NCI-H2081 treated with DMSO at 0.1 percent for 48 hours (cell line): ENCODE measurements around the gene UBE2O.

Experiments used
- DNase-seq: peaks from one replicate; lab custom pipeline; 2025; lab: John Stamatoyannopoulos, UW

The UBE2O gene

DNA sequence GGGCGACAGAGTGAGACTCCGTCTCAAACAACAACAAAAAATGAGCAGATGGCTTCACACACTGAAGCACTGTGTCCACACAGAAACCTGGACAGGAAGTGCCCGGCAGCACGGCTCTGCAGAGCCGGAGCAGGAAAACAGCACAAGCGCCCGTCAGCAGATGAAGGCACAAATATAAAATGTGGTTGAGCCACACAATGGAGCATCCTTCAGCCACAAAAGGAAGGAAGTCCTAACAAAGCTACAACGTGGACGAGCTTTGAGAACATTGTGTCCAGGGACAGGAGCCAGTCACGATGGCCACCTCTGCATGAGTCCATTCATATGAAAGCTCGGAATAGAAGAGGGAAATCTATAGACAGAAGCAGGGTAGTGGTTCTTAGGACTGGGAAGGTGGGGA is 32.6 kb upstream of the UBE2O start:
- DNase-seq: no peak

DNA sequence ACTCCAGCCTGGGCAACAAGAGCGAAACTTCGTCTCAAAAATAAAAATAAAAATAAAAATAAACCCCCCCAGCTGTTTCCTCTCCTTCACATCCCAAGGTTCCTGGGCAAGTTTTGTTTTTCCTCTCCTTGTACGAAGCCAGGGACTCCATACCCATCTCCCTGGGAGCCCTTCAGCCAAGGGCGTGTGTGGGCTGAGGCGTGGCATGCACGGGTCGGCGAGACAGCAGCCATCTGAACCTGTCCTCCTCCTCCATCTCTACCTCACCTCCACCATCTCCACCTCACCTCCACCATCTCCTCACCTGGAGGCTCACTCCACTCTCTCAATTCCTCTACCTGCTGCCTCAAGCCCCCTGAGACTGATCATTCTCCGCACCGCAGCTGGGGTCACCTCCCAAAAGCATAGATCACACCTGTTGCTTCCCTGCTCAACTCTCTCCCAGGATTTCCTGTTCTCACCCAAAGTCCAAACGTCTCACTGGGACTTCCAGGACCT is 31.3 kb upstream of the UBE2O start:
- DNase-seq: no peak

DNA sequence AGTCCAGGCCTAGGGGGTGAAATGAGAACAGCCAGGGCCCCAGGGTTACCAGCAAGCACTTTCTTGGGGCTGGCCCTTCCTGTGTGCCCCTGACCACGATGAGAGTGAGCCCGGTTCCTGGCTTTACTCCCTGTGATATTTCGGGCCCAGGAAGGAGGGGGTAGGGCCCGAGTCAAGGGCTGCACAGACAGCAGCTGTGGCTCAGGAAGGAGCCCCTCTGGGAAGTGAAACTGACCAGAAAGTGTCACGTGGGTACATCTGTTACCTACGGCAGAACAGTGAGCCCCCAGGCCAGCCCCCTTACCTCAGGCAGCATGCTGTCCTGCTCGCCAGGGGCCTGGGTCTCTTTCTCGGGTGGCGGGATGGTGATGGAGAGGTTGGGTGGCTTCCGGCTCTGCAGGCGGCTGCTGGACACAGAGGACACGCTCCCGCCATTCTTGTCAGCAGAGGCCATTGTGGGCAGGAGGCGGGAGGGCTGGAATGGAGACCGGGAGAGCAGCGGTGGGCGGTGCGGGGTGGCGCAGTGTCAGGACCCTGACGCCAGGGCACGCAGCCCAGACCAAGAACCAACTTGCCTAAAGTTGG is 28.2 kb upstream of the UBE2O start:
- no peak for DNase-seq

DNA sequence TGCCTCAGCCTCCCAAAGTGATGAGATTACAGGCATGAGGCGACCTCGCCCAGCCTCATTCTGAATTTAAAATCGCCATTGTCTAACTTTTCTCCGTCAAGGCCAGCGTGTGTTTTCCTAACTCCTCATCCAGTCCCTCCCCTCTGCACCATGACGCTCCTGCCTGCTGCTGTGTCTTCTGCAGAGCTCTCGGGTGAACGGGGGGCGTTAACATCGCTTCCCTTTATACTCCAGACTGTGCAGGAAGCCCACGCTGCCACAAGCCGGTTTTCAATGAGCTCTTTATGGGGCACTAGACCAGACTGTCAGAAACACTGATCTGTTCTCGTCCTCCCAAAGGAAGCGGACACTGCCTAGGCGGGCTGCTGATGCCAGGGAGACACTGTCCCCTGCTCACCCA is 27.7 kb upstream of the UBE2O start:
- DNase-seq: no peak

DNA sequence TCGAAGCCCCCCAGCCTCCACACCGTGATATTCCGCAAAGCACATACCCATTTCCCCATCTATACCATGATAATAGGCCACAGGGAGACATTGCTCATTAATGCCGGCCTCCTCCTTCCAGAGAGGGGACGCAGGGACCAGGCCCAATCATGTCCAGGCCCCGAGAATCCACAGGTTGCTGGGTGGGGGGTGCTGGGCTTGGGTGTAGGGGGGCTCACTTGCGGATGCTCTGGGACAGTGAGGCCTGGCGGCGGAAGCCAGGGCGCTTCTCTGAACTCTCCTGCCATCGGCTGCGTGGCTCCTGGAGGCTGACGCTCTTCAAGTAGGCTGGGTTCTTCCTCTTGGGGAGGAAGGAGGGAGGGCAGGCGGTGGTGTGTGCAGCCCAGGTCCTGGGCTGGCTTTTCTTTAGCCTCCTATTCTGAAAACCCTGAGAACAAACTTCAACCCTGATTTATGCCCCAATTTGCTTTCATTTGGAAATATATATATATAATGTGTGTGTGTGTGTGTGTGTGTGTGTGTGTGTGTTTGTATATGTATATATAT is 26.6 kb upstream of the UBE2O start:
- no peak for DNase-seq

DNA sequence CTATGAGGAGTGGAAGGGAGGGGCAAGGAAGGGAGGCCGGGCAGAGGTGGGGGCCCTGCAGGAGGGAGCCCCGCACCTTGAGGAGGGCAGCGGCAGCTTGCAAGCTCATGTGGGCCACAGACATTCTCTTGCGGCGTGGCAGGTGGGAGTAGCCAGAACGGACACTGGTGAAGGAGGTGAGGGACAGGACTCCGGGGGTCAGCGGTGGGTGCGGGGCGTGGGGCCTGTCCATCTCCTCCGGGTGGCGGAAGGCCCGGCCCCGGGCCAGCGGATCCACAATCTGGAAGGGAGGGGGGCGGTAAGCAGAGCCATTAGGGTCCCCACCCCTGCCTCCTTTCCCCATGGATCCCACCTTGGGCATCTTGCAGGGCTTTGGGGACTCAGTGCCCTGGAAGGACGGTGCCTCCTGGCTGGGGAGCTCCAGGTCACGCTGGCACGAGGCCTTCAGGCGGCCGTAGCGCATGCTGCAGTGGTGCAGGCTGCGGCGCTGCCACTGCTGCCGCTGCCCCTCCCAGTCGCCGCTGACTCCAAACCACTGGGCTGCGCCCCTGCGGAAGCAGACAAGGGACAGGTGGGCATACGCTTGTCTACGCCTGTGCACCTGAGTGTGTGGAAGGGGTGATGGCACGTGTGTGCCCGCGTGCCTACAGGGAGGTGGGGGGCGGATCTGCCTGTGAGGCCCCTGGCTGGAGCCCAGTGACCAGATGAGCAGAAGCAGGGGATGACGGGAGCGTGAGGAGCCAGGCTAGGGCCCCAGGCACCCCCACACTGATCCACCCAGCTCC is 26.0 kb upstream of the UBE2O start:
- DNase-seq: no peak

DNA sequence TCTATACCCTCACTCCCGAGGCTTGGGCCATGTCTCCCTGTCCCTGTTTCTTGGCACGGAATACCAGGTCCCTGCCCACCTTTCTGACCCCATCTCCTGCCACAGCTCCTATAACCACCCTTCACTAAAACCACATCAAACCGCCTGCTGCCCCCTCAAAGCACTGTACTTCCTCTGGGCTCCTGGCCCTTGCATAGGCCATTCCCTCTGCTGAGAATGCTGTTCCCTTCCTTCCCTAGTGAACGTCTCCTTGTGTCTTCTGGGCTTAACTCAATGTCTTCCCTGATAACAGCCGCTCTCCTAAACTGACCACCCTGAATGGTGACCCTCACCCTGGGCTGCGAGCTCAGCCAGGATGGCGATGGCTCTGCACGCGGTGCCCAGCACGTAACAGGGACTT is 25.1 kb upstream of the UBE2O start:
- DNase-seq: no peak

DNA sequence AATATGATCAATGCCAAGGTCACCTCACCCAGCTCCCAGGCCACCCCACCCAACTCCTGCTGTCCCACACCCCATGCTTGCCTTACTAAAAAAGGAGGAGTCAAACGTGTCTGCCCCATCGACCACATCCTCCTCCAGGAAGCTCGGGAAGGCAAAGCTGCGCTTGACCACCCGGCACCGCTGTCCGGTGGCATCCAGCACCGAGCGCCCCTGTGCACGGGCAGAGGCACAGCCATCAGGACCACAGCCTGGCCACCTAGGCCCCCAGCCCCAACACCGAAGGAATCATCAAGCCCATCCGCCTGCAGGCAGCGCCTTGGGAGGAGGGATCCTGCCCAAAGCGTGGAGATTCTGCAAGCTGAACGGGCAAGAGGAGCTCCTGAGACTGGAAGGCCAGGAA is 24.6 kb upstream of the UBE2O start:
- no peak for DNase-seq

DNA sequence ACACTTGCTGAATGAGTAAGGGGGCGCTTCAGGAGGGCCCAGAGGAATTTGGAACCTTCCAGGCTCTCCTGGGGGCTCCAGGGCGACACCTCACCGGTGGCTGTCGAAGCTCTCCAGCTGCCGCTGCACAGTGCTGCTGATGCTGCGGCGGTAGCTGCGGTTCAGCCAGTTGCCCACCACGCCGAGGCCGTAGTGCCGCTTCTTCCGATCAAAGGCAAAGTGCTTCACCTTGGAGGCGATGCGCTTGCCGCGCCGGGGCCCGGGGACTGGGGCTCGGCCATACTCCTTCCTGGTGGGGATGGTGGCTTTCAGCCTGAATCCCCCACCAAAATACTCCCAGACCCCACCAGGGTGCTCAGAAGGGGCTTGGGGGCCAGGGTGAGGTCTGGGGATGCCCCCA is 23.8 kb upstream of the UBE2O start:
- DNase-seq: no peak

DNA sequence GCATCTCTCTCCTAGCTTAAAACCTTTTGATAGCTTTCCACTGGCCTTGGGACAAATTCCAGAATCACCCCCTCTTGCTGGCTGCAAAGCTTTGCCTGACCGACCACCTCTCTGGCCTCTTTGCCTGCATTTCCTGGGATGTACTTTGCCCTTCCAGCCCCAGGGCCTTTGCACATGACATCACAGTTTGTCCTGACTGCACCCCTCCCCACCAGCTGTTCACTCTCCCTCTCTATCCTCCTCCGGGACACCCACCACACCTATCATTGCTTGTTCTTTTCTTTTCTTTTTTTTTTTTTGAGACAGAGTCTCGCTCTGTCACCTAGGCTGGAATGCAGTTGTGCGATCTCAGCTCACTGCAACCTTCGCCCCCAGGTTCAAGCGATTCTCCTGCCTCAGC is 22.4 kb upstream of the UBE2O start:
- no peak for DNase-seq

DNA sequence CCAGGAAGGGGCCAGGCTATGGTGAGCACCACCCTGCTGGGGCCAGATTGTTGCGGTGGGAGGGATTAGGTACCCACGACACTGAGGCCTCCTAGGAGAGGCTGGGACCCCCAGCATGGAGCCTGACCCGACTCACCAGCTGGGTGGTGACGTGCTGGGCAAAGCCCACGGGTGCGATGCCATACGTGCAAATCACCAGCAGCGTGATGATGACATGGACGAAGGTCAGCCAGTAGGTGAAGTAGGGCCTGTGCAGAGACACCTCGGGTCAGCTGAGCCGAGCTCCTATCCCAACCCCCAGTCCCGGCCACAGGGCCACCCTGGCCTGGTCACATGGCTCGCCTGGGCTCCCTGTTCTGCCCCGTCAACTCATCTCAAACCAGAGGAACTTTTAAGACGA is 21.9 kb upstream of the UBE2O start:
- DNase-seq: no peak

DNA sequence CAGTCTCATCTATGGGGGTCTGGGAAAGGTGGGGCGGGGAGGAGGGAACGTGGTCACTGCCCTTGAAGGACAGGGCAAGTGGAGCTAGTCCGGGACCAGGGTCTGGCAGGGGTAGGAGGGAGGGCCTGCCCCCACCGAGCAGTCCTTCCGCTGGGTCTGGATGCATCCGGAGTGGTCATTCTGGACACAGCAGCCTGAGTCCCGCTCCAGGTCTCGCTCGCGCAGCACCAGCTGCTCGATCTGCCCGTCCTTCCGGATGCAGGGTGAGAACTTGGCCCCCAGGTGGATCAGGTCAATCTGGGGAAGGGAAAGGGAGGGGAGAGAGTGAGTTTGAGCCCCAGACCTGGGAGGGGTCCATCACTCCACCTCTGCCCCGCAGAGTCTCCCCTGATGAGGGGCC is 21.3 kb upstream of the UBE2O start:
- DNase-seq: no peak

DNA sequence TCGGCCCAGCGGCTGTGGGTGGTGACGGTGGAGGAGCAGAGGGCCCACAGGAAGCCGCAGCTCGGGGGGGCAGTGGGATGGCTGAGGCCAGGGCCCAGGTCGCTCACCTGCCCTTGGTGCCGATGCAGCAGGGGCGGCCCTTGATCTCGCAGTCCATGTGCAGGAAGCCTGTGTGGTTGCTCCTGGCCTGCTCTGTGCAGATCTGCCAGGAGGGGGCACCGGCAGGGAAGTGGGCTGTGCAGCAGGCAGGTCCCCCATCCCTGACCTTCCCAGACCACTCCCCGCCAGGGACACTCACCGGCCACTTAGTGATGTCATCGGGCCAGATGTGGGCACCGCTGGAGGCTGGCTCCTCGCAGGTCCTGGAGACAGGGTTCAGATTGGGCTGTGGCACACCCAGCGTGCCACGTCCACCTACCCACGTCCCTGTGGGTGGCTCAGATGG is 20.6 kb upstream of the UBE2O start:
- DNase-seq: no peak

DNA sequence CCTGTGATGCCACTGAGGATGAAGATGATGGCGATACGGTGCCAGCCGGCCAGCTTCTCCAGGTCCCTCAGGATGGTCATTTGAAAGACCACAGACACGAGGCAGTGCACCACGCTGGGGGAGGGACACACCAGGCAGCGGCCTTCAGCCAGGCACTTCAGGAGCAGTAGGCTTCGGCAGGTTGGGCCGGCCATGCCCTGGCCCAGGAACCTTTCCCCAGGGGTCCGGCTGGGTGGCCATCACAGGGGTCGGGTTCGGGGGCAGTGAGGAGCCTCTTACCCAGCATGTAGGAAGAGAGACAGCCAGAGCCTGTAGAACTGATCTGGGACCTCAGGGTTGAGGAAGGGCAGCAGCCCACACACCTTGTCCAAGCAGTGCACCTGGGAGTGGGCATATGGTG is 19.8 kb upstream of the UBE2O start:
- no peak for DNase-seq

DNA sequence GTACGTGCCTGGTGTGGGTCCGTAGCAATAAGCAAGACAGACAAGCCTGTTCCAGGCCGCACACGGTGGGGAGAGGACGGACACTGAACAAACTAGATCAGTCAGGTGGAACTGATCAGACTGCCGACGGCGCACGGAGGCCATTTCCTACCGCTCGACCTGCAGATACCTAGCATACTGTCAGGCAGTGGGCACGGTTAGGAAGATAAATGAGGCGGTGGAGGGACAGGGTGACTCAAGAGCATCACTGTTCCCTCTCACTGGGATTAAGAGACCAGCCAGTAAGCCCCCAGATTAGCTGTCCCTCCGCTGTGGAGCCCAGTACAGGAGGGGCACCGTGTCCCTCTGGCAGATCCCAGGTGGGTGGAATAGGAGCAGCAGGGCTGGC is 19.3 kb upstream of the UBE2O start:
- no peak for DNase-seq

DNA sequence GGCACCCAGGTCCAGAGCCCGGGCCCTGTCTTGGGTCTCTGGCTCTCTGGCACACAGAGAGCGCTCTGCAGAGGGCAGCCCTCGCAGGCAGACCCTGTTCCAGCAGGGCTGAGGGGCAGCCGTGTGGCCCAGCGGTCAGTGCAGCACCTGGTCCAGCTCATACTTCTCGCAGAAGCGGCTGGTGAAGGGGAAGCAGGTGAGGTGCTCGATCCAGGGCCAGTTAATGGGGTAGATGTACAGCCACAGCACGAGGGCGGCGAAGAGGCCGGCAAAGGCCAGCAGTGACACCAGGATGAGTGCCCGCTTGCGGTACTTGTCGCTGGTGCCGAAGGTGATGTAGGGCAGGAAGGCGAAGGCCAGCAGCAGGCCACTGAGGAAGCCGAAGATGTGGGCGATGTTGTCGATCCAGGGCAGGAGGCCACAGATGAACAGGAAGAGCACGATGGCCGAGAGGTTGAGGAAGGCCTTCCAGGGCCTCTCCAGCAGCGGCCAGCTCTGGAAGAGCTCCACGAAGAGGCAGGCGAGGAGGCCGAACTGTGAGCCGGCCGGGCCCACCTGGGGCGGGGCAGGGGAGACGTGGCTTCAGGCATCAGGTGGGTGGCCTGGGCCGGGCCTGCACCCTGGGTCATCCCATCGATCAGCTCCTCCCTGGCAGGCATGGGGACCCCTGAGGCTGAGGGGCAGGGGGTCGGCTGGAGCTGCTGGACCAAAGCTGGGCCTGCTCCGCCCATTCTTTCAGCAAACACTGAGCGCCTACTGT is 18.7 kb upstream of the UBE2O start:
- DNase-seq: no peak

DNA sequence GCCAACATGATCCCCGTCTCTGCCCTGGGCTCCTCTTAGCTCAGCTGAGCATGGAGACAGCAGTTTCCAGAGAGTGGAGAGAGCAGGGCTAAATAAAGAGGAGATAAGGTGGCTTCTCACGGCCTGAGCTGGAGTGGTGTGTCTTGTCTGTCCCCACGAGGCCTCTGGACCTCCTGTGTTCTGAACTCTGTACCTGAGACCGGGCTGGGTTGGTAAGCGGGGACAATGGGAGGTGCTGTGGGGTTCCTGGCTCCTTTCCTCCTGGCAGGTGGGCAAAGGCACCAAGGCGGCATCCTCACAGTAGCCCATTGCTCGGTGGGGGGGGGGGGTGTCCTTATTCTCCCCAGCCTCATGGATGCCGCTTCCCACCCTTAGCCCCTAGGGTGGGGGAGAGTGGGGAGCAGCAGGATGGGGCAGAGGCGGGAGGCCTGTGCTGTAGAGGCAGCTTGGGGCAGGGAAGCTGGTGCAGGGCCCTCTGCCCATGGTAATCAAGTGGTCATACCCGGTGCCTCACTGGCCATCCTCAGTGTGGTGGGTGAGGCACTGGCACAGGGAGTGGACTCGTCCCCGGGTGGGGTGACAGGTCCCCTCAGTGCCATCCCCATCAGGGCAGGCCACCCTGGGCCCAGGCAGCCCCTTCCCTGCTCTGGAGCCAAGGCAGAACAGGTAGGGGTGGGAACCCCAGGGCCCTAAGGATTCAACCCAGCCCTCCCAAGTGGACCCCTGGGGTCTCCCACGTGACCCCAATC is 17.2 kb upstream of the UBE2O start:
- DNase-seq: no peak

DNA sequence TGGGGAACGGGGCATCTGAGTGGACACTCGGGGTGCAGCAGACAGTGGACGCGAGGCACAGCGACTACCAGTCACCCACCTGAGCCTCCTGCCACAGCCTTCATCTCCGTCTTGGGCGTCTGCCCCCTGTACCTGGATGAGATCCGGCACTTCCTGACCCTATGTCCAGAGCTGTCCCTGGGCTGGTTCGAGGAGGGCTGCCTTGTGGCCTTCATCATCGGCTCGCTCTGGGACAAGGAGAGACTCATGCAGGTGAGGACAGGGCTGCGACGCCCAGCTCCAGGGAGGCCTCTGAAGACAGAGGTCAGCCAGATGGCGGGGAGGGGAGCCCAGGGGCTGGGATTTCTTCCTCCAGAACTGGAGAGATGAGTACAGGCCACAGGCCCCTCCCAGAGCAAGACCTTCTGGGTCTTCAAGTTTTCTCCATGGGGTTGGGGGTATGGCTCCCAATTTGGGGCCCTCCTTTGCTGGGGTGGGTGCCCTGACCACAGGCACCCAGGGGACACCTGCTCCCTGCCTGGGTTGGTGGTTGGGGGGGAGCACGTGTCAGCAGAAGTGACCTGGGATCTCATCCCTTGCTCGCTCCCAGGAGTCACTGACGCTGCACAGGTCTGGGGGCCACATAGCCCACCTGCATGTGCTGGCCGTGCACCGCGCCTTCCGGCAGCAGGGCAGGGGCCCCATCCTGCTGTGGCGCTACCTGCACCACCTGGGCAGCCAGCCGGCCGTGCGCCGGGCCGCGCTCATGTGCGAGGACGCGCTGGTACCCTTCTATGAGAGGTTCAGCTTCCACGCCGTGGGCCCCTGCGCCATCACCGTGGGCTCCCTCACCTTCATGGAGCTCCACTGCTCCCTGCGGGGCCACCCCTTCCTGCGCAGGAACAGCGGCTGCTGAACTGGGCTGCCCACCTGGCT is 16.4 kb upstream of the UBE2O start:
- no peak for DNase-seq

DNA sequence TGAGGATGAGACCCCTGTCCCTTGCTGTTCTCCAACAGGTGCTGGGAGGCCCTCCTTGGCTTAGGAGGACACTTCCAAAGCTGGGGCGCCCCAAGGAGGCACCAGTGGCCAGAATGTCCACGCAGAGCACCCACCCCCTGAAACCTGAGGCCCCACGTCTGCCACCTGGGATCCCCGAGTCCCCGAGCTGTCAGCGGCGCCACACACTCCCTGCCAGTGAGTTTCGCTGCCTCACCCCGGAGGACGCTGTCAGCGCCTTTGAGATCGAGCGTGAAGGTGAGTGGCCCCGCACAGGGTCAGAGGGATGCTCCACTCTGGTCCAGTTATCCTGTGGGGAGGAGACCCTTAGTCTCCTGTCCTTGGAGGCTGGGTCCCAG is 15.7 kb upstream of the UBE2O start:
- no peak for DNase-seq

DNA sequence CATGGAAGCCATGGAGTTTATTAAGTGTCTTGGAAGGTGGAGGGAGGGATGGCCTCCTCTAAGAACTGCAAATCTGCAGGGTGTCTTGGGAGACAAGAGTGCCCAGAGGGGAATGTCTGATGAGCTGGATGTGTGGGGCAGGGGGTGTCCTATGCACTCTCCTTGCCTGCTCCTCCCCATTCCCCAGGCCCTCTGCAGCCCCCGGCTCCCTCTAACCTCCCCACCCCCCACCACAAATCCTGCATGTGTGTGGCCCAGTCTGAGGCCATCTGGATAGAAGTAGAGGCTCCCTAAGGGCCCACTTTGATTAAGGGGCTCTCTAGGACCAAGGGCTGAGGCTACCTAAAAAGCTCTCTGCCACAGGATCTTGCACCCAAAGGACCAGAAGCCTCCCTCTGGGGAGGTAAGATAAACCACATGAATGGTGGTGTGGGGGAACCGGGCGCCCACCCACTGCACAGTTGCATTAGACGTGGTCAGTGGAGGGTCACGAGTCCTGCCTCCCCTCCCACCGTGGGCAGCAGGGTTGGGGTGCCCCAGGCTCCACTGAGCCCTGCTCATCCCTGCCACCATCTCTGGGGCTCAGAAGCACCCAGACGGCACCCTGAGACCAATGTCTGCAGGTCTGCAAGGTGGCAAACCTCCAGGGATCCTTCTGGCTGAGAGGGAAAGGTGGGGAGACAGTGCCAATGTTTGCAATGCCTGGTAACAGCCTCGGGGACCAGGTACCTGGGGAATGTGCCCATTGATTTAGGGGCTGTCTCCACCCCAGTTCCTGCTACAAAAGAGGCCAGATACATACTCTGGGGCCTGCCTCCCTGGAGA is 15.1 kb upstream of the UBE2O start:
- no peak for DNase-seq
